Measurements from ENCODE around the gene POLR2F.

DNA sequence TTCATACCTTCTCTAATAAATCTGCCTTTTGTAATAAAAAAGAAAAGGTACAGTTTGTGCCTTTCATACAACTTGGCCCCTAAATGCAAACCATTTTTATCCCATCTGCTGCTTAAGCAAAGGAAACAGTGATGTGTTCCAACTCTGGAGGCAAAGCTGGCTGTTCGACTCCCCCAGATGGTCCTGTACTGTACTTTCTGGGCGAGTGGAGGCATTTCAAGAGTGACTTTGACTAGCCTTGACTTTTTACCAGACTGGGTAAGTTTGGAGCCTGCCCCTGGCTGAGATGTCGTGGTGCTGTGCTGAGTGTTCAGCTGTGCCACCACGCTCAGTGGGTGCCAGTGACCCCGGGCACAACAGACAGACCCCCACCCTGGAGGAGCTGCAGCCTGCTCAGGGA is 37.2 kb upstream of the POLR2F start:
- TF ChIP-seq EP300 (IDR thresholded peaks at IDR 0.05) (no peak), POLR2A (IDR thresholded peaks at IDR 0.05; ENCODE audit: low read depth) (no peak), POLR2AphosphoS5 (IDR thresholded peaks at IDR 0.05) (no peak)
